Measurements from ENCODE around the gene RAB2B.
A peak's percentile ranks its signal among the peaks of the same experiment; 100 is the strongest.
"Not testable (repeated sequence)": the region's sequence is repeated elsewhere in the genome, so short reads cannot be mapped to it uniquely, and the experiment has no call there.

RAB2B gene

DNA sequence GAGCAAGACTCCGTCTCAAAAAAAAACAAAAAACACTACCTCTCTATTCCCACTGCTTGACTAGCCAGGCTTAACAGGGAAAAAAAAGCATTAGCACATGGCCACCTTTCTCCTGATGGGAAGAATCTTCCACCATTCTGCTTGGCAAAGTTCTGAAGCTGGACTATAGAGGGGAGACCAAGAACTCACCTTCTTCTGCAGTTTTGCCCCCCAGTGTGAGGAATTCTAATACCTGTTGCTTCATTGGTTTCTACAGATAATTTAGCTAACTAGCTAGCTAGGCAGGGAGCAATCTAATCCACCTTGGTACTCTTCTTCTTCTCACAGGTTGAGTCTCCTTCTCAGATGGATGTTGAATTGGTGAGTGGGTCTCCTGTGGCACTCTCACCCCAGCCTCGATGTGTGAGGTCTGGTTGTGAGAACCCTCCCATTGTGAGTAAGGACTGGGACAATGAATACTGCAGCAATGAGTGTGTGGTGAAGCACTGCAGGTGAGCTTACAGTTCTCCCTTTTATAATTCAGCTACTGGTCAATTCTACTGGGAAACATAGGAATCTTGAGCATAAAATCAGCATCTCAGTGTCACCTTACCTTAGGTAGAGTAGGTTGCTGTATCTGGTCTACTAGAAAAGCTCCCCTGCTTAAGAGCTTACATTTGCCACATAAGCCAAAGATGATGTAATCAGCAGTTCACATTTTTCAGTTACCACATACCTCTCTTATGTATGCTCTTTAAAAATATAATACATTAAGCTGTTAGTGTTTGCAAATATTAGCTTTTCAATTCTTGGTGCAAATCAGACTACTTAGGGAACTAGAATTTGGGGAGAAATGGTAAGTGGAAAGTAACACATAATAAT, 18.4 kb upstream of the RAB2B start:
- H3K36me3 ChIP-seq = peaks cover 100% of the 10 kb centered on the region
- no peaks in the 10 kb centered on the region for H3K9me3 ChIP-seq
- H3K27ac ChIP-seq = no peak overlapping the region
- H3K9ac ChIP-seq = no peak overlapping the region
- no peak overlapping the region for H3K4me2 ChIP-seq
- H3K4me1 ChIP-seq = no peaks in the 10 kb centered on the region
- TF ChIP-seq Cebpa-rat (IDR thresholded peaks at IDR 0.05) = no peak
- peaks cover 2% of the 10 kb centered on the region; the same call in 1 of the 2 replicates for H4K20me1 ChIP-seq
- no peak overlapping the region for H3K4me3 ChIP-seq
- H3K27me3 ChIP-seq = no peaks in the 10 kb centered on the region

DNA sequence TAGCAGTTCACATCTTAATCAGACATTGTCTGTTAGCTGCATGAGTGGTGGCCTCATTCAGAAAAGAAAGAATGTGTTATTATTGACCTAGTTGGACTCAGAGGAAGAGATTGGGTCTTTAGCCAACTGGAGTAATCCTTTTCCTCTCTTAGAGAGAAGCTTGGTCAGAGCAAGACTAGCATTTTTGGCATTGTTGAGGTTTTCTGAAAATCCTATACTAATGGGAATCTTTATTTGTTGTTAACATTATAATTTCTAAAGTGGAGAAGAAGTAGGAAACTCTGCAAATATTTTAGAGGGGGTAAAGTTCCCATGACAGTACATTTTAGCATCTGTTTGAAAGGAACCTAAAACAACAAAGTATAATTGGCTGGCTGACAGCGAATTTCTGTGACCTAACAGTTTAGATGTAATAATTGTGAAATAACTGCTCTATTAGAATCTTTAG, 9.9 kb upstream of the RAB2B start:
- peaks cover 38% of the 10 kb centered on the region for H4K20me1 ChIP-seq
- H3K9ac ChIP-seq = no peak overlapping the region
- peaks cover 64% of the 10 kb centered on the region for H3K36me3 ChIP-seq
- no peak overlapping the region for H3K4me3 ChIP-seq
- H3K27me3 ChIP-seq = no peaks in the 10 kb centered on the region
- no peak for TF ChIP-seq Cebpa-rat (IDR thresholded peaks at IDR 0.05)
- no peak overlapping the region for H3K27ac ChIP-seq
- no peak overlapping the region for H3K4me2 ChIP-seq
- no peaks in the 10 kb centered on the region for H3K9me3 ChIP-seq
- H3K4me1 ChIP-seq = no peaks in the 10 kb centered on the region

DNA sequence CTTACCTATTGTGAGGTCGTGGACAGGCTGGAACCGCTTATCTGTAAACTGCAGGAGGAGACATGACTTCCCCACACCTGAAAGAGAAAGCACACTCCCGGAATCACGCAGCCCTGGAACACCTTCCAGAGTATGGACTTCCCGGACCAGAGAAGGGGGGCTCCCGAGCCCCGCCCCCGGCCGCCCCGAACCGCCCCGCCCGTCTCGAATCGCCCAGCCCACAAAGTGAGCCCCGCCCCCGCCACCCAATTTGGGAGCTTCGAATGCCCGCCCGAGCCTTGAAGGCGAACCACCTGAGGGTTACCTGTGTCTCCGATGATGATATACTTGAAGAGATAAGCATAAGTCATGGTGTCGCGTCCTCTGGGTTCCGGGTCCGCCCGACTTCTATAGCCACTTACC, 235 bp downstream of the RAB2B start:
- H3K4me2 ChIP-seq = peak overlapping the region; percentile 69

DNA sequence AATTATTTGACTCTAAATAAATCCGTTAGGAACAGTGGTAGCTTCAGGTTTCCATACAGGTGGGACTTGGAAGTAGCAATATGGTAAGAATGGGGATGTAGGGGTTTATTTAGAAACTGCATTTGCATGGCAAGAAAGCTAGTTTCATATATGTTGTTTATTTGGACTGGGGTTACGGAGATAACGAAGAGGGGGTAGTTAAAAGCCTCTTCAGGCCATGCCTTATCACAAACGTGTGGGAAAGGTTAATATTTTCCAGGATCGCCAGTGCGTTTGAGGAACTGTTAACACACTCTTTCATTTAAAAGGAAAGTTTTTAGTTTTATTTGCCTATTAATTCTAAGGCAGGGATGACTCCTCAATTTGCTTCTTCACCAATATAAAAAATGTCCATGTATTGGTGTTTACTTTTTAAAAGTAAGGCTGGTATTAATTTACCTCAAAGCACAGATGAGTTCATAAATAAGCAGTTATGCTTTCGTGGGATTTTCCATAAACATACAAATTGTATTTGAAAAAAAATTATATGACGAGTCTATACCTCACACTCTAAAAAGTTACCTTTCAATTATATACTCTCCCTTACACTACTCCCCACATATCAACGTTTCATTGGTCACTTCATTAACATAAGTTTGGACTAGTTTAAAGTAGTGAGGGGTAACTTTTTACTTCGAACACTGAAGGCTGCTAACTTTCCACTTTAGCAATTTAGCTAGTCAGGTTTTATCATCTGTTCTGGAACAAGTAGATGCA, 814 bp downstream of the RAB2B start:
- H3K27me3 ChIP-seq = no peaks in the 10 kb centered on the region
- H3K4me2 ChIP-seq = peak overlapping the region; percentile 69
- TF ChIP-seq Cebpa-rat (IDR thresholded peaks at IDR 0.05) = no peak
- peak overlapping the region; percentile 73 for H3K9ac ChIP-seq
- H3K4me1 ChIP-seq = peaks cover 25% of the 10 kb centered on the region
- peaks cover 49% of the 10 kb centered on the region for H3K36me3 ChIP-seq
- 0 out of 2 replicates have a peak overlapping the region, but pooled peaks have one; percentile 18 for H3K27ac ChIP-seq
- peaks cover 34% of the 10 kb centered on the region for H4K20me1 ChIP-seq
- H3K9me3 ChIP-seq = no peaks in the 10 kb centered on the region
- peak overlapping the region; percentile 98 for H3K4me3 ChIP-seq

More for the DNA sequence above, 235 bp downstream of the RAB2B start:
- no peak for TF ChIP-seq Cebpa-rat (IDR thresholded peaks at IDR 0.05)
- peak overlapping the region; percentile 98 for H3K4me3 ChIP-seq
- no peaks in the 10 kb centered on the region for H3K27me3 ChIP-seq
- H3K27ac ChIP-seq = 0 out of 2 replicates have a peak overlapping the region, but pooled peaks have one; percentile 18
- H3K4me1 ChIP-seq = peaks cover 25% of the 10 kb centered on the region
- H3K36me3 ChIP-seq = peaks cover 50% of the 10 kb centered on the region
- peak overlapping the region; percentile 73 for H3K9ac ChIP-seq
- H3K9me3 ChIP-seq = no peaks in the 10 kb centered on the region
- peaks cover 40% of the 10 kb centered on the region for H4K20me1 ChIP-seq

DNA sequence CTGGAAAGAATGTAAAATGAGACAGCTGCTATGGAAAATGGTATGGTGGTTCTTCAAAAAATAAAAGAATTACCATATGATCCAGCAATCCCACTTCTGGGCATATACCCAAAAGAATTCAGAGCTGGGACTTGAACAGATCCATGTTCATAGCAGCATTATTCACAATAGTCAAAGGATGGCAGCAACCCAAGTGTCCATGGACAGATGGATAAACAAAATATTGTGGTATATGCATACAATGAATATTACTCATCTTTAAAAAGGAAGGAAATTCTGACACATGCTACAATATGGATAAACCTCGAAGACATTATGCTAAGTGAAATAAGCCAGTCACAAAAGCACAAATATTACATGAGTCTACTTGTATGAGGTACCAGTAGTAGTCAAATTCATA, 9.1 kb downstream of the RAB2B start:
- Histone ChIP-seq H3K9ac (no peak overlapping the region), H3K4me1 (peaks cover 11% of the 10 kb centered on the region), H3K27ac (no peak overlapping the region), H3K36me3 (peaks cover 80% of the 10 kb centered on the region), H3K9me3 (no peaks in the 10 kb centered on the region), H3K27me3 (no peaks in the 10 kb centered on the region), H3K4me2 (no peak overlapping the region), H4K20me1 (no peaks in the 10 kb centered on the region), H3K4me3 (no peak overlapping the region)
- no peak for TF ChIP-seq Cebpa-rat (IDR thresholded peaks at IDR 0.05)

DNA sequence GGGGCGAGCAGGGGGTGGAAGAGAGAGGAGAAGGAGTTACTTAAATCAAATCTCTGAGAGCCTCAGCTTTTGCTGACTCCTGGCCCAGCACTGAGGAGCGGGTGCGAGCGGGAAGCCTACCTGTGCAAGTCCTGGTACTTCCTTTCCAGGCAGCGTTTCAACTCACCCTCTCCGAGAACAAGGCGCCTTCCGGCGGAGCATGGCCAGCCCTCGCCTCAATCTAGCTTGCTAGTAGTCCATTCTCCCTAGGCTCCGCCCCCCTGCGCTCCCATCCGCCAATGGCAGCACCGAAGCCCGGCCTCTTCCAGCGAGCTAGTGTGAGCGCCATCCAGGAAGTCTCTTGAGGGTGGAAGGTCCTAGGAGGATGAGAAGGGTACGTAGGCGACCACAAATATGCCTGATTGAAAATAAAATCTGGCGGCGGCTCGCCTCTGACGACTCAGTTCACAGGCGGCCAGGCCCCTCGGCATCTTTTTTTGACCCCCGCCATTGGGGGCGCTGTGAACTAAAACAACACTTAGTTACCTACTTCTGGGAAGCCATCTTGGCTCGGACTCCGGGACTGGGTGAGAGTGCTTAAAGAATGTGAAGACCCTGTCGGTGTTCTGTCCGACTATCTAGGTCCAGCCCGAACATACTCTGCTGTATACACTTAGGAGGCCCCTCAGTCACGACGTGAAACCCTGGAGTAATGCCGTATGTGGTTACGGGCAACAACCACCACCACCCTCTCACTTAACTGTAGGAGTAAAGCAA, 20.7 kb downstream of the RAB2B start, which contains the start of gene CHD8:
TSS of gene CHD8 (minus strand) at position 212 of the 756 bp plus-strand sequence. CDS start 24,480 bp downstream, outside the sequence.
- Histone ChIP-seq H3K4me2 (peak within 1 kb of the TSS; percentile 94), H3K4me3 (peak within 1 kb of the TSS; percentile 99), H3K9me3 (no peaks in the 10 kb centered on the region), H3K9ac (peak within 1 kb of the TSS; percentile 95), H3K4me1 (peaks cover 30% of the 10 kb centered on the region), H3K36me3 (peaks cover 47% of the 10 kb centered on the region), H3K27ac (peak within 1 kb of the TSS; percentile 91), H3K27me3 (no peaks in the 10 kb centered on the region), H4K20me1 (peaks cover 47% of the 10 kb centered on the region)
- no peak for TF ChIP-seq Cebpa-rat (IDR thresholded peaks at IDR 0.05)

DNA sequence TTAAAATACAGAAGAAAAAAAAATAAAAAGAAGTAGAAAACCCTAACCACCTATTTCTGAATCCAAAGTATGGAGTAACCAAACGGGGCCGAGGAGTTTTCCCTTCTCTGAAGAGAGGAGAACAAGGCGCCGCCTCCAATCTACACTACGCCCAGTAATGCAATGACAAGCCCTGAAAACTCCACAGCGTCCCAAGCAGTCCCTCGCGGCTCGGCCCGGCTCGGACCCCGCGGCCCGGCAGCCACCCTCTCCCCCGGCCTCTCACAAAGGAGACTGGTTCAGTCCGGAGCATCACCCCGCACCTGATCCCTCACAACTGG, 21.2 kb downstream of the RAB2B start:
- H3K4me2 ChIP-seq = peak overlapping the region; percentile 94
- no peaks in the 10 kb centered on the region for H3K27me3 ChIP-seq
- peak overlapping the region; percentile 95 for H3K9ac ChIP-seq
- H3K36me3 ChIP-seq = peaks cover 42% of the 10 kb centered on the region
- H3K9me3 ChIP-seq = no peaks in the 10 kb centered on the region
- TF ChIP-seq Cebpa-rat (IDR thresholded peaks at IDR 0.05) = no peak
- peak overlapping the region; percentile 88 for H3K27ac ChIP-seq
- H3K4me3 ChIP-seq = peak overlapping the region; percentile 99
- peaks cover 52% of the 10 kb centered on the region for H4K20me1 ChIP-seq
- peaks cover 30% of the 10 kb centered on the region for H3K4me1 ChIP-seq

DNA sequence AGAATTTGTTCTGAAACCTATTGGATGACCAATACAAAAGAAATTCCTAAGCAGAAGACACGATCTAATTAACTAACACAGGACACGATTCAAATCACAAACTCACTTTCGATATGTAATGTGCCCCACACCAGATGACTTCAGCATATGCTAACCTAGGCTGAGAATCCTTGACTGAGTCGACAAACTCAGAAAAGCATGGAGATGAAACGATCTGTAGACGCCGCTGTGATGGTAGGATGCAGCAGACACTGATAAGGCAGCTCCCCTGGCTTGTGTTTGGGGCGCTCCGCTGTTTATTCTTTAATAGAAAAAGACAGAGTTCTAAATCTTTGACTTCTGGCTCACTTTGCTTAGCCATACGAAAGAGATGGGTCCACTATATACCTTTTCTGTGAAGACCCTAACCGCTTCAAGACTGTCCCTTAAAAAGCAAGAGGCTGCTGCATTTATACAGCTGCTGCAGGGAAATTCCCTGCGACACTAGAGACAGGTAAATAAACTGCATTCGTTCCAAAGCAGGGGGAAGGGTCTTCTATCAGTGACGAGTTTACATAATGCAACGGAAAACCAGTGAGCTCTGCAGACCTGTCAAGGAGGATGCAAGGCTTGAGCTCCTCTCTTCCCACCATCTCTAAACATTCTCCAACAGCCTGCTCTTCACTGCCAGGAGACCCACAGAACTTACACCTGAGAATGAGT, 21.8 kb downstream of the RAB2B start:
- Histone ChIP-seq H3K4me1 (peaks cover 30% of the 10 kb centered on the region), H3K27me3 (no peaks in the 10 kb centered on the region), H3K9ac (peak overlapping the region; percentile 95), H3K27ac (peak overlapping the region; percentile 88), H4K20me1 (peaks cover 58% of the 10 kb centered on the region), H3K4me2 (peak overlapping the region; percentile 94), H3K4me3 (peak overlapping the region; percentile 99), H3K9me3 (no peaks in the 10 kb centered on the region), H3K36me3 (peaks cover 37% of the 10 kb centered on the region)
- TF ChIP-seq Cebpa-rat (IDR thresholded peaks at IDR 0.05) = no peak

DNA sequence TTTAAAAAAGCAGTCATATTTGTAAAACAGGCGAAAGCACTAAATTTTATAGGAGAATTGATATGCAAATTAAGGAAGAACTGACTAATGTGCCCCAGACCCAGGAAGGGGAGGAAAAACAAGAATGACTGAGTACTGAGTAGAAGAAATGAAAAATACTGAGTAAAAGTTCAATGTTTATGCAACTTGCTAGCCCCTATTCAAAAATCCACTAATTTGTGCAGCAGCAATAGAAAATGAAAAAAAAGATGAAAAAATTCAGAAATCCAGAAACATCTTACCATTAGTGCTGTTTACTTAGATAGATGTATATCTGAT, 26.9 kb downstream of the RAB2B start:
- no peak overlapping the region for H3K4me3 ChIP-seq
- peaks cover 21% of the 10 kb centered on the region for H3K4me1 ChIP-seq

DNA sequence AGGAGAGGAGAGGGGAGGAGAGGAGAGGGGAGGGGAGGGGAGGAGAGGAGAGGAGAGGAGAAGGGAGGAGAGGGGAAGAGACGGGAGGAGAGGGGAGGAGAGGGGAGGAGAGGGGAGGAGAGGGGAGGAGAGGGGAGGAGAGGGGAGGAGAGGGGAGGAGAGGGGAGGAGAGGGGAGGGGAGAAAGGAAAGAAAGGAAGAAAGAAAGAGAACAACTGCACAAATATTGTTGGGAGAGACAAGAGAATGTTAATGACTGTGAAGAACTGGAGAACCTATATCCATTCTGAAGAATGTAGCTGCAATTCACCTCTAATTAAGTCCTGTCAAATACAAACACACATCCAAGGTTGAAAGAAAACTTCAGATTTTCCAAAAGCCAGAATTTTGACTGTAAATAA, 34.1 kb downstream of the RAB2B start:
- H3K4me3 ChIP-seq, H3K9ac ChIP-seq, H3K4me2 ChIP-seq, H3K4me1 ChIP-seq, H3K27ac ChIP-seq, H3K9me3 ChIP-seq, H3K27me3 ChIP-seq: not testable (repeated sequence)
- Histone ChIP-seq H4K20me1 (peaks cover 95% of the 10 kb centered on the region), H3K36me3 (peaks cover 39% of the 10 kb centered on the region)

More for the DNA sequence above, 26.9 kb downstream of the RAB2B start:
- TF ChIP-seq Cebpa-rat (IDR thresholded peaks at IDR 0.05) = no peak
- Histone ChIP-seq H3K27ac (no peak overlapping the region), H3K9me3 (no peaks in the 10 kb centered on the region), H4K20me1 (peaks cover 100% of the 10 kb centered on the region), H3K4me2 (no peak overlapping the region), H3K36me3 (peaks cover 60% of the 10 kb centered on the region), H3K27me3 (no peaks in the 10 kb centered on the region), H3K9ac (no peak overlapping the region)

Measured in BLaER1 (cell line).